ENCODE results near the gene FASN.

Gene FASN

DNA sequence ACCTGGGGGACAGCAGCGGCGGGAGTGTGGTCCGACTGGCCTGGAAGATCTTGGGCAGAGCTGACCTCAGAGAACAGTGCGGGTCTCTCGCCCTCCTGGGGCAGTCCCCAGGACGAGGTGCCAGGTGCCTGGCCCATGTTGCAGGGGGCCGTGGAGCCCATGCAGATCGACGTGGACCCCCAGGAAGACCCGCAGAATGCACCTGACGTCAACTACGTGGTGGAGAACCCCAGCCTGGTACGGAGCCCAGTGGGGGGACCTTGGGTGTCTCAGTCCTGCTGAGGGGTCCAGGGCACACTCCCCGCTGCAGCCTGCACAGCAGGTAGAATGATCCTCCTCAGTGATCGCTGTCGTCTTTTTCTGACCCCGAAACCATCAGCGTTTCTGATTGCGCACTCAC lies 44.9 kb downstream of the FASN start:
- DNase-seq (ENCODE audit: low spot score), result no peak
- TF ChIP-seq, protein P1, sequence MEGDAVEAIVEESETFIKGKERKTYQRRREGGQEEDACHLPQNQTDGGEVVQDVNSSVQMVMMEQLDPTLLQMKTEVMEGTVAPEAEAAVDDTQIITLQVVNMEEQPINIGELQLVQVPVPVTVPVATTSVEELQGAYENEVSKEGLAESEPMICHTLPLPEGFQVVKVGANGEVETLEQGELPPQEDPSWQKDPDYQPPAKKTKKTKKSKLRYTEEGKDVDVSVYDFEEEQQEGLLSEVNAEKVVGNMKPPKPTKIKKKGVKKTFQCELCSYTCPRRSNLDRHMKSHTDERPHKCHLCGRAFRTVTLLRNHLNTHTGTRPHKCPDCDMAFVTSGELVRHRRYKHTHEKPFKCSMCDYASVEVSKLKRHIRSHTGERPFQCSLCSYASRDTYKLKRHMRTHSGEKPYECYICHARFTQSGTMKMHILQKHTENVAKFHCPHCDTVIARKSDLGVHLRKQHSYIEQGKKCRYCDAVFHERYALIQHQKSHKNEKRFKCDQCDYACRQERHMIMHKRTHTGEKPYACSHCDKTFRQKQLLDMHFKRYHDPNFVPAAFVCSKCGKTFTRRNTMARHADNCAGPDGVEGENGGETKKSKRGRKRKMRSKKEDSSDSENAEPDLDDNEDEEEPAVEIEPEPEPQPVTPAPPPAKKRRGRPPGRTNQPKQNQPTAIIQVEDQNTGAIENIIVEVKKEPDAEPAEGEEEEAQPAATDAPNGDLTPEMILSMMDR (IDR thresholded peaks at IDR 0.05; ENCODE audit: extremely low read depth, insufficient read depth, missing control alignments), result no peak
- in situ Hi-C loops (cut with MboI; ENCODE audit: low pct_unique_long_range_greater_than_20kb, low sequenced_read_pairs, unreplicated experiment), result no loop called here

DNA sequence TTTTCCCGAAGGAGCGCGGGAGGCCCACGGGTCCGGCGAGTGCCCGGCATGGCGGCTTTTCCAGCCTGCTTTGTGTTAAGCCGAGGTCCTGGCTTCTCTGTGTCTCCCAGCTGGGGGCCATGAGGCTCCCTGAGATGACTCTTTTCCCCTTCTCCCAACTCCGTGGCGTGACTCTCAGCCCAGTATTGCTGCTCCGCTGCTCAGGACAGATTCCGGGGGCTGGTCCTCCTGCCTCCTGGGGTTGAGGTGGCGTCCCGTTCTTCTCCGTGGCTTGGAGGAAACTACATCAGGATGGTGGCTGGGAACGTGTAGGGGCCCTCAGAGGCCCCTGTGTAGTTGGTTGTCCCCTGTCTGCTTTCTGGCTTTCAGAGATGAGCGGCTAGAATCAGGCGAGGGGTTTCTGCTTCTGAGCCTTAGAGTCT lies 45.4 kb downstream of the FASN start:
- in situ Hi-C loops (cut with MboI; ENCODE audit: low pct_unique_long_range_greater_than_20kb, low sequenced_read_pairs, unreplicated experiment), result no loop called here
- TF ChIP-seq, protein P1 (IDR thresholded peaks at IDR 0.05; ENCODE audit: extremely low read depth, insufficient read depth, missing control alignments), result no peak
- DNase-seq (ENCODE audit: low spot score), result no peak

DNA sequence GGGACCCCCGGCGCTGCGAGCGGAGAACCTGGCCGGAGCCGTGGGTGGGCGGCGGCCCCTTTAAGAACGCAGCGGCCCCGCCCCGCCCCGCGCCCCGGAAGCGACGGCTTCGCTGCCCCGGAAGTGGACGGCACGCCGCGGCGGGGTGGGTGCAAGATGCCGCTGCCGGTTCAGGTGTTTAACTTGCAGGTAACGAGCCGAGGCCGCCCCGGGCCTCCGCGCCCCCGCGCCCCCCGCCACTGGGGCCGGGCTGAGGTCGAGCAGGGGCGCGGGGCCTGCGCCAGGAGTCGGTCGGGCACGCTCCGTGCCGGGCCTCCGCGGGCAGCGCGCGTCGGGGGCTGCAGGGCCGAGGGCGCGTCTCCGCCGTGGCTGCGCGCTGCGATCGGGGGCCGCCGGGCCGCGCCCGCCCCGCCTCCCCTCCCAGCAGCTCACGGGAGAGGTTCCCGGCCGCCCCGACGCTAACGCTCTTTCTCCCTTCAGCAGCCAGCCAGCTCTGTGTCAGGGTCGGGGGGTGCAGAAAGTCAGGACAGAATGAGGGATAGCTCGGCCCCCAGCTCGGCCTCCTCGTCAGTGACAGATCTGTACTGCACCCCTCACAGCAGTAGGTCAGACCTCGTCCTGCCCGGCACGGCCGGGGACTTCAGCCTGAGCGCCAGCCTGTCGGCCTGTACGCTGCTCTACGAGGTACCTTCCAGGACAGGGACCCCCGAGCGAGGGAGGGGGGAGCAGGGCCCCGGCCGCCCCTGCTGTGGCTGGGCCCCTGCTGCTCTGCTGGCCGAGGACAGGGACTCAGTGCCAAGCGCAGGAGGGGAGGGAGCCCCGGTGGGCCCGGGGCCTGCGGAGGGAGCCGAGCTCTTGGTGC lies 46.0 kb downstream of the FASN start, which contains the start of the genes GPS1 and RFNG:
Gene GPS1, plus strand, starts transcription at position 123 of the 862 bp plus-strand sequence. Its CDS starts 34 bp downstream, at position 157.
Gene RFNG, minus strand, starts transcription at position 36 of the 862 bp plus-strand sequence. CDS start 45 bp downstream, outside the sequence.
- TF ChIP-seq, protein P1 (IDR thresholded peaks at IDR 0.05; ENCODE audit: extremely low read depth, insufficient read depth, missing control alignments), result no peak
- in situ Hi-C loops (cut with MboI; ENCODE audit: low pct_unique_long_range_greater_than_20kb, low sequenced_read_pairs, unreplicated experiment), result no loop called here
- peak; percentile 98 for DNase-seq (ENCODE audit: low spot score)

DNA sequence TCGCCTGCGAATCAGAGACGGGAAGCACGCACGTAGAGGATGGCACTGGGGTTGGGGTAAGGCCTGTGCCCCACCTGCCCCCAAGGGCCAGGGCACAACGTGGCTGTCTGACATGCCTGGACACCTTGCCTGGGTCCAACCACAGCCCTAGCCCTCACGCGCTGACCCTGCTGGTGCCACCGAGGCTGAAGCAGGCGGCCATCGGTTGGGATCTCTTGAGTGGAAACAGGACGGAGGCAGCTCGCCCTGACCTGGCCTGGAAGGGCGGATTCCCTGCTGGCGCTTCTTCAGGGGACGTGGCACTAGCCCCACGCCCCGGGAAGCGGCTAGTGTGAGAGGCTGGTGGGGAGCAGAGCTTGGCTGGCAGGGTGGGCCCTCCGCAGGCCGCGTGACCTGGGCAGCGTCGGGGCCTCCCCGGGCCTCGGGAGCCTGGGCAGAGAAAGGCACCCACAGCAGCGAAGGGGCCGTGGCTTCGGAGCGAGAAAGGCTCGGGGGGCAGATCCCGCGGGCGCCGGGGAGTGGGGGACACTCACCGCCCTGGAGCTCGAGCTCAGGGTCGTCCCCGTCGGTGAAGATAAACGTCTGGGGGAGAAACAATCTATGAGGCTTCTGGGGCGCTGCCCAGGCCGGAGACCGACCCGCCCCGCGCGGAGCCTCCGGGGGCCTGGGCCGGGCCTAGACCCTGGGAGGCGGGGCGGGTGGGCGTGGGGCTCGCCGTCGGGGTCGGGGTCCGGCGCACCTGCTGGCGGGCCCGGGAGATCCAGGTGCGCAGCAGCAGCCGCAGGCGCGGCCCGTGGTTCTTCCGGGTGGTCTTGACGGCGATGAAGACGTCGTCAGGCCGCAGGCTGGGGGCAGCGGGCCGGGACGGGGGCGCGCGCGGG lies 47.0 kb downstream of the FASN start:
- in situ Hi-C loops (cut with MboI; ENCODE audit: low pct_unique_long_range_greater_than_20kb, low sequenced_read_pairs, unreplicated experiment), result no loop called here

DNA sequence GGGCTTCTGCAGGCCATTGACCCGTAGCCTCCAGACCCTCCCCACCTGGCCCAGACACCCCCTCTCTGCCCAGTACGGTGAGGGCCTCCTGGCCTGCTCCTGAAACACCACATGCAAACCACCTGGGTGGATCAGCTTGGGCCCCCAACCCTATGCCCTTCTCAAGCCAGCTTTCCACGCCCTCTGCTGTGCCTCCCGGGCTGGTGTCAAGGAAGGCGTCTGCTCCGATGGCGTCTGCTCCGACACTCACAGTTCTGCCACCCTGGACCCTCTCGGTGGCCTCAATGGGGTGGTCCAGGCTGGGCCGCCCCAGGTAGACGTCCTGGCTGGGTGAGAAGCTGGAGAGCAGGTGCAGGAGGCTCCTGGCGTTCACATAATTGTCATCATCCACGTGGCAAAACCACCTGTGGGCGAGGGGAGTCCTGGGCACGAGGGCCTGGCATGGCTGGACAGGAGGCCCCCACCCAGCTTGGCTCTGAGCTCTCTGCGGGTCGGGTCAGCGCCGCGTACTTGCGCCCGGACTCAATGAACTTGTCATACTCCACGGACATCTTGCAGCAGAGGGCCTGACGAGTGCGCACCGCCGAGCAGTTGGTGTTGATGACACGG lies 47.8 kb downstream of the FASN start:
- in situ Hi-C loops (cut with MboI; ENCODE audit: low pct_unique_long_range_greater_than_20kb, low sequenced_read_pairs, unreplicated experiment), result no loop called here
- TF ChIP-seq, protein P1 (IDR thresholded peaks at IDR 0.05; ENCODE audit: extremely low read depth, insufficient read depth, missing control alignments), result no peak
- no peak for DNase-seq (ENCODE audit: low spot score)

More for the DNA sequence above, 47.0 kb downstream of the FASN start:
- peak; percentile 69 for DNase-seq (ENCODE audit: low spot score)
- TF ChIP-seq, protein P1 (IDR thresholded peaks at IDR 0.05; ENCODE audit: extremely low read depth, insufficient read depth, missing control alignments), result no peak

DNA sequence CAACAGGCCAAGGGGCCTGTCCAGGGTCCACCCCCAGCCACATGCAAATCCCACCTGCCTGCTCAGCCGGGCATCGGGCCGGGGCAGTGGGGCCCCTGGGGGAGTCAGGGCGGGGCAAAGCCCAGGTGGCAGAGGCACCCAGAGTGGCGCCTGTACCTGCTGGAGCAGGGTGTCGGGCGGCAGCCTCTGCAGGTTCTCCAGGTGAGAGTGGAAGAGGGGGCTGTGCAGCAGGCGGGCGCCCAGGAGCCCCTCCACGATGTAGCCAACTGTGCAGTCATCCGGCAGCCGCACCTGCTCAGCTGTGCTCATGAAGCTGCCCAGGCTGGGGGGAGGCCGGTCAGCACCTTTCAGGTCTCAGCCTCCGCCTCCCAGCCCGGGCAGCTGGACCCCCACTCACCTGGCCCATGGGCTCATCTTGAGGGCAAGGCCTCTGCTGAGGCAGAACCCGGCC lies 48.5 kb downstream of the FASN start:
- TF ChIP-seq, protein P1 (IDR thresholded peaks at IDR 0.05; ENCODE audit: extremely low read depth, insufficient read depth, missing control alignments), result no peak
- no peak for DNase-seq (ENCODE audit: low spot score)
- in situ Hi-C loops (cut with MboI; ENCODE audit: low pct_unique_long_range_greater_than_20kb, low sequenced_read_pairs, unreplicated experiment), result no loop called here

Data from GM13977 (cell line).